Stimulated activated CD8-positive, alpha-beta memory T cell treated with anti-CD3 and anti-CD28 coated beads, Interleukin-7, amount 100 ng/mL, for 1 hour (primary cell): ENCODE results near the gene CHRD.

Source experiments
- DNase-seq, 2 donors: peaks; one replicate each; pipeline ENCODE4 v3.0.0-alpha.2; 2020; ENCODE audit warnings: low read depth in 2 of 2

CHRD gene

DNA sequence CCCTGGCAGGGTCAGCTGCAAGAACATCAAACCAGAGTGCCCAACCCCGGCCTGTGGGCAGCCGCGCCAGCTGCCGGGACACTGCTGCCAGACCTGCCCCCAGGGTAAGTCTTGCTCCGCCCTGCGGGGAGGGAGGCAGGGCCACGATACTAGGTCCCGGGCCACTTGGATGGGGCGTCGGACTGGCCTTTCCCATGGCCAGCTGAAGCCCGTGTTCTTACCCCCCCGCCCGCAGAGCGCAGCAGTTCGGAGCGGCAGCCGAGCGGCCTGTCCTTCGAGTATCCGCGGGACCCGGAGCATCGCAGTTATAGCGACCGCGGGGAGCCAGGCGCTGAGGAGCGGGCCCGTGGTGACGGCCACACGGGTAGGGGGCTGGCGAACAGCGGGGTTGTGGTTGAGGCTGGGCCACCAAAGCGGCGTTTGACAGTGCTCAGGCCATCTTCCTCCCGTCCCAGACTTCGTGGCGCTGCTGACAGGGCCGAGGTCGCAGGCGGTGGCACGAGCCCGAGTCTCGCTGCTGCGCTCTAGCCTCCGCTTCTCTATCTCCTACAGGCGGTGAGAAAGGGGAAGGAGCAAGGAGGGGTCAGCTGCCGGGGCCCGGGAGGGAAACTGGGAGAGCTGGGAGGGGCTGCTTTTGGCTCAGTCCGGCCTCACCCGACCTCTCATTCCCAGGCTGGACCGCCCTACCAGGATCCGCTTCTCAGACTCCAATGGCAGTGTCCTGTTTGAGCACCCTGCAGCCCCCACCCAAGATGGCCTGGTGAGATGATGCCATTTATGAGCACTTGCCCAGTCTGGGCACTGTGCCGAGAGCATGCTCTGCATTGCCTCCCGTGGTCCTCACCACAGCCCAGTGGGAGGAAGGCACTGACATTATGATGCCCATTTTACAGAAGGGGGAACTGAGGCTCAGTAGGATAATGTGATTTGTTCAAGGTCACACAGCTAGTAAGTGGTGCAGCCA, 1.7 kb downstream of the CHRD start:
- DNase-seq = no peak

DNA sequence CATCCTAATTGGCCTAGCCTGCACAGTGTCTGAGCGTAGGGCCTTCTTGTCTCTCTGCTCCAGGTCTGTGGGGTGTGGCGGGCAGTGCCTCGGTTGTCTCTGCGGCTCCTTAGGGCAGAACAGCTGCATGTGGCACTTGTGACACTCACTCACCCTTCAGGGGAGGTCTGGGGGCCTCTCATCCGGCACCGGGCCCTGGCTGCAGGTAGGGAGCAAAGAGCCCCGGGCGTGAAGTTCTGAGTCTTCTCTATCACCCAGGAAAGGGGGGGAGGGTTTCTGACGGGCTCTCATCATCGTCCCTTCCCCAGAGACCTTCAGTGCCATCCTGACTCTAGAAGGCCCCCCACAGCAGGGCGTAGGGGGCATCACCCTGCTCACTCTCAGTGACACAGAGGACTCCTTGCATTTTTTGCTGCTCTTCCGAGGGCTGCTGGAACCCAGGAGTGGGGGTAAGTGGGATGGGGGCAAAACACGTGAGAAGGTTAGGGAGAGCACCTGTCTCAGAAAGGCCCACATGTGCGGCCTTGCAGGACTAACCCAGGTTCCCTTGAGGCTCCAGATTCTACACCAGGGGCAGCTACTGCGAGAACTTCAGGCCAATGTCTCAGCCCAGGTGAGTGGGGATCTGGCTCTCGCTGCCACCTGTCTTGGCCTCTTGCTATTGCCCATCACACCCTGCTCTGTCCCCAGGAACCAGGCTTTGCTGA, 2.6 kb downstream of the CHRD start:
- no peak for DNase-seq

DNA sequence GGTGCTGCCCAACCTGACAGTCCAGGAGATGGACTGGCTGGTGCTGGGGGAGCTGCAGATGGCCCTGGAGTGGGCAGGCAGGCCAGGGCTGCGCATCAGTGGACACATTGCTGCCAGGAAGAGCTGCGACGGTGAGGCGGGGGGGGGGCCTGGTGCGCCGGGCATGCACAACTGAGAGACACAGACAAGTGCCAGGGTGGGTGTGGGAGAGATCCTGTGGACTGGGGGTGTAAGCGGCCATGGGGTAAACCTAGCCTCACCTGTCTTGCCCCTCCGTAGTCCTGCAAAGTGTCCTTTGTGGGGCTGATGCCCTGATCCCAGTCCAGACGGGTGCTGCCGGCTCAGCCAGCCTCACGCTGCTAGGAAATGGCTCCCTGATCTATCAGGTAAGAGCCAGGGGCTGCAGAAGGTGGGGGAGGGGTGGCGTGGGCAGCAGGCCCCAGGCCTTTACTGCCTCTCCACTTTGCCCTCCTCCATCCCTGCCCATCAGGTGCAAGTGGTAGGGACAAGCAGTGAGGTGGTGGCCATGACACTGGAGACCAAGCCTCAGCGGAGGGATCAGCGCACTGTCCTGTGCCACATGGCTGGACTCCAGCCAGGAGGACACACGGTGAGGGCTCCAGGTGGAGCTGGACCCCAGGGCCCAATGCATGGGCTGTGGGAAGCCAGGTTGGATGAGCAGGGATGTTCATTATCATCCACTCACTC, 3.3 kb downstream of the CHRD start:
- DNase-seq = no peak

DNA sequence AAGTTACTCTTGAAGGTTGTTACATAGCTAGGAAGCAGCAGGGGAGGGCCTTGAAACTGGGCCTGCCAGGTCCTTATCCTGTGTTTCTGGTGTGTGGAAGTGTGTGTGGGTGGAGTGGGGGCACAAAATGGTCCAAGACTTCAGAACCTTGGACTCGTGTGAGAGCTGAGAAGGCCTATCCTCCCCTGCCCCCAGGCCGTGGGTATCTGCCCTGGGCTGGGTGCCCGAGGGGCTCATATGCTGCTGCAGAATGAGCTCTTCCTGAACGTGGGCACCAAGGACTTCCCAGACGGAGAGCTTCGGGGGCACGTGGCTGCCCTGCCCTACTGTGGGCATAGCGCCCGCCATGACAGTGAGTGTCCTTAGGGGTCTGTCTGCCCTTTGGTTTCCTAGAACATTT, 4.5 kb downstream of the CHRD start:
- DNase-seq = no peak

DNA sequence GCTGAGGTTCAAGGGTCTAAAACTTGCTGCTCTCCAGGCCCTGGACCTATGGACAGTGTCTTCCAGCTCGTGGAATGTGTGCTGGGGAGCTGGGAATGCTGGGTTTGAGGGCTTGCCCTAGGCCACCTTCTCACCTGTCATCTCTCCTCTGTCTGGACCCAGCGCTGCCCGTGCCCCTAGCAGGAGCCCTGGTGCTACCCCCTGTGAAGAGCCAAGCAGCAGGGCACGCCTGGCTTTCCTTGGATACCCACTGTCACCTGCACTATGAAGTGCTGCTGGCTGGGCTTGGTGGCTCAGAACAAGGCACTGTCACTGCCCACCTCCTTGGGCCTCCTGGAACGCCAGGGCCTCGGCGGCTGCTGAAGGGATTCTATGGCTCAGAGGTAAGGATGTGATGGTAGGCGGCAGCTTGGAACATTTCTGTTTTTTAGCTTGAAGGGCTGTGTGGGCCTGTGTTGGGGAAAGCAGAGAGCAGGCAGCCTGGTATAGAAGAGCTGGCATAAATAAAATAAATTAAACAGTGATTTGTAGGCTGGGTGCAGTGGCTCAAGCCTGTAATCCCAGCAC, 5.1 kb downstream of the CHRD start:
- DNase-seq = no peak

DNA sequence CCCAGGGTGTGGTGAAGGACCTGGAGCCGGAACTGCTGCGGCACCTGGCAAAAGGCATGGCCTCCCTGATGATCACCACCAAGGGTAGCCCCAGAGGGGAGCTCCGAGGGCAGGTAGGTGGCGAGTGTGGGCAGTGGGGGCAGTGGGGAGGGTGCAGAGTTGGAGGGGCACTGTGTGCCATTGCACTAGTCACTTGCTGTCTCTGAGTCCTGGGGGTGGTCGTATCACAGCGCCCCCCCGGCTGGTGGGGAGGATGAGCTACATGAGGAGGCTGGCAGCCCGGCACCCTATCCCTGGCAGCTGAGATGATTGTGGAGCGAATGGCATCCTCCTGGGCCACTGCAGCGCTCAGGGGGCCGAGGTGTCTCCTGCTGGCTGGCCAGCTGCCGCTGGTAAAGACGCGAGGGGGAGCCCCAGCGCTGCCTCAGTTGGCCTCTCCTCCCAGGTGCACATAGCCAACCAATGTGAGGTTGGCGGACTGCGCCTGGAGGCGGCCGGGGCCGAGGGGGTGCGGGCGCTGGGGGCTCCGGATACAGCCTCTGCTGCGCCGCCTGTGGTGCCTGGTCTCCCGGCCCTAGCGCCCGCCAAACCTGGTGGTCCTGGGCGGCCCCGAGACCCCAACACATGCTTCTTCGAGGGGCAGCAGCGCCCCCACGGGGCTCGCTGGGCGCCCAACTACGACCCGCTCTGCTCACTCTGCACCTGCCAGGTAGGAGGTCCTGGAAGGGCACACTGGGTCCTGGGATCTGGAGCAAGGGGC, 6.4 kb downstream of the CHRD start:
- DNase-seq = no peak

DNA sequence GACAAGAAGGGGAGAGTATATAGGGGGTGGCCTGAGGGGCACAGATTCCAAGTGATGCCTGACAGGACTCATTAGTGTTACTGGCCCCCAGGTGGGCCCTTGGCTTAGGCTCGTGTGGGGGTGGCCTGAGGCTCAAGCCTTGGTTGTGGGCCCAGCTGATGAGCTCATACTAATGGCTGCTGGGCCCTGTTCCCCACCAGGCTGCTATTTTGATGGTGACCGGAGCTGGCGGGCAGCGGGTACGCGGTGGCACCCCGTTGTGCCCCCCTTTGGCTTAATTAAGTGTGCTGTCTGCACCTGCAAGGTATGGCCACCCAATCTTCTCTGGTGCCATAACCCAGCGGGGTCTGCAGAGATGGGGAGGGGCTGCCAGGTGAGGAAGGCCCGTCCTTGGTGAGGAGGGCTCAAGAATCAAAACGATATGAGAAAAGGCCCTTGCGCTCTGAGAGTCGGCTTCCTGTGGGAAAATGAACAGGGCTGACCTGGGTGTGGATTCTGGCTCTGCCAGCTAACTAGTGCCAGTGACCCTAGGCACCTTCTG, 7.4 kb downstream of the CHRD start:
- no peak for DNase-seq

DNA sequence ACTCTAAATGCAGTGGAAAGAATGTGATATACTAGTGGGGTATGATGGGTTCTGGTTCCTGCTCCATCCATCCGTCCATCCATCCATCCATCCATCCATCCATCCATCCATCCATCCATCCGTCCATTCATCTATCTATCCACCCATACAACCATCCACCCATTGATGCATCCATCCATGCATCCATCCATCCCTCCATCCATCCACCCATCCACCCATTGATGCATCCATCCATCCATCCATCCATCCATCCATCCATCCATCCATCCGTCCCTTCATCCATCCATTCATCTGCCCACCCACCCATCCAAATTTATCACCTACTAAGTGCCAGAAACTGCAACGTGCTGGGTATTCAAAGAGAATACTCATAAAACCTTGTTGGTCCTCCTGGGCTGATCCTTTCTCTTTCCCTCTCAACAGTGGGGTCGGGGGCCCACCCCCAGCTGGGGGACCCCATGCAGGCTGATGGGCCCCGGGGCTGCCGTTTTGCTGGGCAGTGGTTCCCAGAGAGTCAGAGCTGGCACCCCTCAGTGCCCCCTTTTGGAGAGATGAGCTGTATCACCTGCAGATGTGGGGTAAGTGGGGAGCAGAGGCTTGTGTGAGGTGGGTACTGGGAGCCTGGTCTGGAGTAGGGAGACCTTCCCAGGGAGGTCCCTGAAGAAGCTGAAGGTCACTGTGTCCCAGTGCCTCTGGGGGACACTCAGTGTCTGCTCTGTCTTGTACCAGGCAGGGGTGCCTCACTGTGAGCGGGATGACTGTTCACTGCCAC, 8.5 kb downstream of the CHRD start:
- DNase-seq = no peak

DNA sequence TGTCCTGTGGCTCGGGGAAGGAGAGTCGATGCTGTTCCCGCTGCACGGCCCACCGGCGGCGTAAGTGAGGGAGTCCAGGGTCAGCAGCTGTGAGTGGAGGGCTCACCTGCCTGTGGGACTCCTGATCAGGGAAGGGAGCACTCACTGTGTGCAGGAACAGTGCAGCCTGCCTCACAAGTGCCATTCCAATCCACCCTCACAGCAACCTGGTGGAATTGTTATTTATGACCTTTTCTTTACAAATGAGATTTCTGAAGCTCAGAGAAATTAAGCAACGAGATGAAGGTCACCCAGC, 9.0 kb downstream of the CHRD start:
- DNase-seq = no peak

DNA sequence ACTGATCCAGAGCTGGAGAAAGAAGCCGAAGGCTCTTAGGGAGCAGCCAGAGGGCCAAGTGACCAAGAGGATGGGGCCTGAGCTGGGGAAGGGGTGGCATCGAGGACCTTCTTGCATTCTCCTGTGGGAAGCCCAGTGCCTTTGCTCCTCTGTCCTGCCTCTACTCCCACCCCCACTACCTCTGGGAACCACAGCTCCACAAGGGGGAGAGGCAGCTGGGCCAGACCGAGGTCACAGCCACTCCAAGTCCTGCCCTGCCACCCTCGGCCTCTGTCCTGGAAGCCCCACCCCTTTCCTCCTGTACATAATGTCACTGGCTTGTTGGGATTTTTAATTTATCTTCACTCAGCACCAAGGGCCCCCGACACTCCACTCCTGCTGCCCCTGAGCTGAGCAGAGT, 9.5 kb downstream of the CHRD start:
- DNase-seq = no peak

DNA sequence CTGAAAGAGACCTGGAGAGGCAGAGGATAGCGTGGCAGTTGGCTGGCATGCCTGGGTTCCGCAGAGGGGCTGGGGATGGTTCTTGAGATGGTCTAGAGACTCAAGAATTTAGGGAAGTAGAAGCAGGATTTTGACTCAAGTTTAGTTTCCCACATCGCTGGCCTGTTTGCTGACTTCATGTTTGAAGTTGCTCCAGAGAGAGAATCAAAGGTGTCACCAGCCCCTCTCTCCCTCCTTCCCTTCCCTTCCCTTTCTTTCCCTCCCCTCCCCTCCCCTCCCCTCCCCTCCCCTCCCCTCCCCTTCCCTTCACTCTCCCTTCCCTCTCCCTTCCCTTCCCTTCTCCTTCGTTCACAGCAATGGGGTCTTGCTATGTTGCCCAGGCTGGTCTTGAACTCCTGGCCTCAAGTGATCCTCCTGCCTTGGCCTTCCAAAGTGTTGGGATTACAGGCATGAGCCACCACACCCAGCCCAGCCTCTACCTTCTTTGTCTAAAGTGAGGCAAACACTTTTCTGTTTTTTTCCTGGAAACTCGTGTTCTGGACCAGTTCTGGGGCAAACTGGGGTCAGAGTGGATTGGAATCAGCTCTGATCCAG, 10.2 kb downstream of the CHRD start:
- no peak for DNase-seq

DNA sequence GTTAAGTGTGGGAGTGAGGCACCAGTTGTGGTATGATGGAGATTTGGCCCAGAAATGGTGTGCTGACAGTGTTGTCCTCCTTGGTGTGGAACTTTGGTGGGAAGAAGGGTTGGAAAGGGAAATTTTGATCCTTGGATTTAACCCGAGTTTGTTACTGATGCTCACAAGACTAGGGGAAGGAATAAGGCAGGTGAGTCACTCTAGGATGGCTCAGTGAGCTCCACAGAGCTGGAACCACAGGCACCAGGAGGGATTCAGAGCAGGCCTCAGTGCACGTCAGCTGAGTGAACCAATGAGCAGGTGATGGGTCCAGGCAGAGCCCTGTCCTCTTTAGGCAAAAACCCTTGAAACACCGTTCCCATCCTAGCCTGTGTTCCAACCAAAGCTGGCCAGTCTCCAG, 11.4 kb downstream of the CHRD start:
- no peak for DNase-seq

DNA sequence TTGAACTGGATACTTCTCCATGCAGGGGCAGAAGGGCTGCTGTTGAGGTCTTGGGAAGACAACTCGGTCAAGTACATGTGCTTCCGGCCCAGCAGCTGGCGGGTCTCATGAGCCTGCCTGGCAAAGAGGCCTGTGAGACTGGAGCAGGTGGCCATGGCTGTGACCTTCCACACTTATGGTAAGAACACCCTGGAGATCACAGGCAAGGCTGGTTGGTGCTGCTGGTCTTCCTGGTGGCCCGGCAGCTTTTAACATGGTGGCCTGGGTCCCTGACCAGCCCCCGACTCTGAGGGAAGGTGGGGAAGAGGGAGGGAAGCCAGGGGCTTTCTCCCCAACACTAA, 15.4 kb downstream of the CHRD start:
- no peak for DNase-seq

DNA sequence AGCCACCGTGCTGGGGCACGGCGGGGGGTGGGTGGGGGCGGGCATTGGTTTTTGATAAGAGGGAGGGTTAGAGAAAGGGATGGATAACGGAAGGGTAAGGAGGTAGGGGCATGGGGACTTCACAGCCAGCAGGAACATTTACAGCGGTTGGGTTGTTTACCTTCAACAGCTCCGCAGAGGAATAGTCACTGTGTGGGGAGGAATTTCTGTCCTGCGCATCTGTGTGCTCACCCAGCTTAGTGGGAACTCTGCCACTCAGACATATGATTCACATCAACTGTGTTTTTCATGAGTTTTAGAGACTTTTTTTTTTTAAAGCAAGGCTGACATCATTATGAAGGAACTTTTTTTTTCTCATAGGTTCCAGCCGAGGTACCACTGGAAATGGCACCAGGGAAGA, 19.6 kb downstream of the CHRD start:
- no peak for DNase-seq

DNA sequence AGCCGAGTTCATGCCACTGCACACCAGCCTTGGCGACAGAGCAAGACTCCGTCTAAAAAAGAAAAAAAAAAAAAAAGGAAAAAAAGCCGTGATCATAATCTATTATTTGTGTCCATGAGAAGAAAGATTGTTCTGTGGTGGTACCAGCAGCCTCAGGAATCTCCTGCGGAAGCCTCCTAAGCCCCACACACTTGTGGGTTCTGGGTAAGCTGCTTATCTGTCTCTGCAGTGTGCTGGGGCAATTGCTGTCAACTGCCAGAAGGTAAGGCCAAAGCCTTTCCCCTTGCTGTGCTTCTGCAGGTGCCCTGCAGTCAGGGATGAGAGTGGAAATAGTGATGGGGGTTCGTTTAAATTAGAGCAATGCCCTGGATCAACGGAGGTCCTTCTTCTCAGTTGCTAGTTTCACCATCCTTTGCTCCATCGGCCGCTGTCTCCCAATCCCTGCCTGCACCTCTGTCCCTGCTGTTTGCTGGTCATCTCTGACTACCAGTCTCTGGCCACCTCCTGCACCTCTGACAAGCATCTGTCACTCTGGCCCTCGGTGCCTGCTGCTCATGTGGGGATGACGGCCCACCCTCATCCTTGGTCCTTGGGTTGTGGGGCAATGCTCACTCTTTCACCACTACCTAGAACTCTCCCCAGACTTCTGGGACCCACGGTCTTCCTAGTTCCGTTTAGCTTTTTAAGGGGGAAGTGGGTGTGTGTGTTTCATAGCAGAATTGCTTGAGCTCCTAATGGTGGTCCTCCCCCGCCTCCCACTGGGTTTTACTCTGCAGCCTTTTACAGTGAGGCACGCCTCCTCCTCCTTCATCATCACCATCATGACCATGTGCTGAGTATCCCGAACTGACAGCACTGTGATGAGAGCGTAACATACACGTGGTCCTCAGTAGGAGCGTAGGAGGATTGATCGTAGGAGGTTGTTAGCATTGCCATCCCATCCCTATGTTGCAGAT, 25.5 kb downstream of the CHRD start:
- DNase-seq = no peak

DNA sequence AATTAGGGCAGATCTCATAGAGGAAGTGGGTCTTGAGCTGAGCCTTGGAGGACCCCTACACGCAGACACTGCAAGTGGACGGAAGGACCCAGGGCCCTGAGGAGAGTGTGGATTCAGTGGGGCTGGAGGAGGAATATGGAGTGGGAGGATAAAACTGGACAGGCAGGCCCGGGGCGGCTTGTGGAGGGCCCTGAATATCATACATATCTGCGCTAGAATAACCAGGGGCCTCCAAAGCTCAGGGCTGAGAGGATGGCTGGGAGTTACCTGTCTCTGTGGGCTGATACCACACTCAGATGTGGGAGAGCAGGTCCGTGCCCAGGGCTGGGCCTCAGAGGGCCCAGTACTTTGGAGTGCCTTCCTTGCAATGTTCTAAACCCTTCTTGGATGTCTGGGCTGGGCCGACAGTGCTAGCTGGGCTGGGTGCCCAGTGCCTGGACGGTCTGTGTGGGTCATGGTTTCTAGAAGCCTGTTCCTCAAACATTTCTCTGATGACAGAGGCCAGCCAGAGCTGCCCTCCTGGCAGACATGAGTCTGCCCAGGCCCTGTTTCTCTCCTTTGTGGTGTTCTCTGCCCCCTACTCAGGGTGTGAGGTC, 29.6 kb downstream of the CHRD start:
- DNase-seq = no peak

DNA sequence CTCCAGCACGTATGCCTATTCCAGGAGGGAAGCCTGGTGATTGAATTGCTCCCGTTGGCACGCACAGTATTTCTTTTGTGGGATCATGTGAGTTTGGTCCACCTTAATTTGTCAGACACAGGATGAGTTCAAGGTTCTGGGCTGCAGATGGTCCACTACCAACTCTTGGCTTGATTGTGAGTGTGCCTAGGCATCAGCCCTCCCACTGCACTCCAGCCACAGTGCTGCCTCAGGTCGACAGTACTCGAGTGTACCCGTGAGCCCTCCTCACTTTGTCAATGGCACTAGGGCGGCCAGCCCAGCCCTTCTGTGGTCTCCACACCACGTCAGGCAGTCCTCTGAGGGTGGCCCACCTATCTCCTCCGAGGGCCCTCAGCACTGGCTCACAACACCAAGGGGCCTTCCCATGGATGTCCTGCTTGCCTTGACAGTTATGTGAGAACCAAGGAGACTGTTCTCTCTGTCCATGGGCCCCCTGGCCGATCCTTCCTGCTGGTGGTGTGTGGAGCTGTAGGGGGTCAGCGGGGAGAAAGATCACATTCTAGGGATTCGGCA, 30.2 kb downstream of the CHRD start:
- DNase-seq = no peak

DNA sequence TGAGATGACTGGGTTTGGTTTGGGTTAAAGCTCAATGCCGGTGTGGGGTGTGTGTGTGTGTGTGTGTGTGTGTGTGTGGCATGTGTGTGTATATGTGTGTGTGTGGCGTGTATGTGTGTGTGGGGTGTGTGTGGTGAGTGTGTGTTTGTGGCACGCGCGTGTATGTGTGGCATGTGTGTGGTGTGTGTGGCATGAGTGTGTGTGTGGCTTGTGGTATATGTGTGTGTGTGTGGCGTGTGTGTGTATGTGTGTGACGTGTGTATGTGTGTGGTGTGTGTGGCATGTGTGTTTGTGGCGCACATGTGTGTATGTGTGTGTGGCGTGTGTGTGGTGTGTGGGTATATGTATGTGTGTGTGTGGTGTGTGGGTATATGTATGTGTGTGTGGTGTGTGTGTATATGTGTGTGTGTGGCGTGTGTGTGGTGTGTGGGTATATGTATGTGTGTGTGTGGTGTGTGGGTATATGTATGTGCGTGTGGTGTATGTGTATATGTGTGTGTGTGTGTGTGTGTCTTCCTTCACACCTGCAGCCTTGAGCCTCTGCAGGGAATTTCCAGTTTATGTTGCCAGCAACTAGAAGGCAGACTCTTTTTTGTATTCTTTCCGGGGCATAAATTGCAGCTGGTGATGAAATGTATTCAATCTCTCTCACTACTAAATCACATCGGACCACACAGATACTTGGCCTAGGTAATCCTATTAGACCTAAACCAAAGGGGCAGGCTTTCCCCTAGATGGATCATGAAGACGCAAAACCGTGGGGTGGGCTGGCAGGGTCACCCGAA, 34.8 kb downstream of the CHRD start:
- no peak for DNase-seq
